RWPE2 (cell line): ENCODE results near the gene EPG5.

Experiments used
- ATAC-seq: fragments of 200-7000 bp; cut with Tn5 transposase; 3 replicates; pipeline ENCODE4 v1.9.1; 2021; ENCODE audit warnings: low read depth
- DNase-seq: peaks from one replicate; pipeline ENCODE4 v3.0.0-alpha.2; 2020; ENCODE audit warnings: low spot score
- H3K27ac ChIP-seq: fragments of 450-650 bp; 2 replicates; pipeline ENCODE4 v1.5.1; 2017; ENCODE audit warnings: mild to moderate bottlenecking; ENCODE audit not compliant: poor library complexity, severe bottlenecking
- H3K27me3 ChIP-seq: fragments of 250-450 bp; sonication (Bioruptor Pico); 2 replicates; pipeline ENCODE4 v1.5.1; 2021; ENCODE audit warnings: mild to moderate bottlenecking, moderate library complexity; ENCODE audit not compliant: insufficient read depth, poor library complexity, severe bottlenecking
- H3K36me3 ChIP-seq: fragments of 250-450 bp; sonication (Bioruptor Pico); 2 replicates; pipeline ENCODE4 v1.5.1; 2020; ENCODE audit warnings: low read depth, mild to moderate bottlenecking, moderate library complexity
- H3K4me1 ChIP-seq: fragments of 250-450 bp; sonication (Bioruptor Pico); 2 replicates; pipeline ENCODE4 v1.5.1; 2021; ENCODE audit warnings: mild to moderate bottlenecking, moderate library complexity; ENCODE audit not compliant: insufficient read depth, poor library complexity, severe bottlenecking
- H3K4me3 ChIP-seq: fragments of 250-450 bp; sonication (Bioruptor Pico); 2 replicates; pipeline ENCODE4 v1.5.1; 2021; ENCODE audit warnings: mild to moderate bottlenecking, moderate library complexity; ENCODE audit not compliant: severe bottlenecking
- H3K9me3 ChIP-seq: fragments of 250-450 bp; sonication (Bioruptor Pico); 2 replicates; pipeline ENCODE4 v1.5.1; 2021; ENCODE audit warnings: mild to moderate bottlenecking, moderate library complexity; ENCODE audit not compliant: severe bottlenecking
- TF ChIP-seq, protein P1 (sequence below): fragments of 450-650 bp; IDR thresholded peaks from one replicate; pipeline ENCODE4 v1.5.1; 2017; ENCODE audit warnings: mild to moderate bottlenecking, moderate library complexity; ENCODE audit not compliant: poor library complexity, severe bottlenecking

EPG5 gene

DNA sequence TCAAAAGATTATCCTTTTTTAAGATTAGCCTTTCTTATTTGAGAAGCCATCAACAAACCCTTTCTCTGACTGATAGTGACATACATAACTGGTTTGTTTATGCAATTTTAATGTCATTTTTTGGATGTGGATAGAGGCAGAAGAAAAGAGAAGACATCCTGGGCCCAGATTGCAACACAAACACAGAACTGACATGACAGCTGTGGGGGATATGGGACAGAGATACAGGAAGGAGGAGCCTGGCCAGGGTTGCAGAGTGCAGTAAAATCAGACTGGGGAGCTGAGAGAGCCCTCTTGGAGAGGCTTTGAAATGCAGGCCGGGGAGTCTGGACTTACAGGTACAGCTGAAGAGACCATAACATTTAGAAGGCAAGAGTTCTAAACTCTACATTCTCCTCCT lies 76.5 kb downstream of the EPG5 start:
- ATAC-seq (no peak), DNase-seq (no peak)
- no peaks in the 10 kb centered on the region for H3K4me1 ChIP-seq
- H3K9me3 ChIP-seq, result no peaks in the 10 kb centered on the region
- no peaks in the 10 kb centered on the region for H3K27me3 ChIP-seq
- H3K27ac ChIP-seq, result no peak overlapping the region
- peaks cover 53% of the 10 kb centered on the region for H3K36me3 ChIP-seq
- TF ChIP-seq, protein P1, sequence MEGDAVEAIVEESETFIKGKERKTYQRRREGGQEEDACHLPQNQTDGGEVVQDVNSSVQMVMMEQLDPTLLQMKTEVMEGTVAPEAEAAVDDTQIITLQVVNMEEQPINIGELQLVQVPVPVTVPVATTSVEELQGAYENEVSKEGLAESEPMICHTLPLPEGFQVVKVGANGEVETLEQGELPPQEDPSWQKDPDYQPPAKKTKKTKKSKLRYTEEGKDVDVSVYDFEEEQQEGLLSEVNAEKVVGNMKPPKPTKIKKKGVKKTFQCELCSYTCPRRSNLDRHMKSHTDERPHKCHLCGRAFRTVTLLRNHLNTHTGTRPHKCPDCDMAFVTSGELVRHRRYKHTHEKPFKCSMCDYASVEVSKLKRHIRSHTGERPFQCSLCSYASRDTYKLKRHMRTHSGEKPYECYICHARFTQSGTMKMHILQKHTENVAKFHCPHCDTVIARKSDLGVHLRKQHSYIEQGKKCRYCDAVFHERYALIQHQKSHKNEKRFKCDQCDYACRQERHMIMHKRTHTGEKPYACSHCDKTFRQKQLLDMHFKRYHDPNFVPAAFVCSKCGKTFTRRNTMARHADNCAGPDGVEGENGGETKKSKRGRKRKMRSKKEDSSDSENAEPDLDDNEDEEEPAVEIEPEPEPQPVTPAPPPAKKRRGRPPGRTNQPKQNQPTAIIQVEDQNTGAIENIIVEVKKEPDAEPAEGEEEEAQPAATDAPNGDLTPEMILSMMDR, result no peak
- no peak overlapping the region for H3K4me3 ChIP-seq

DNA sequence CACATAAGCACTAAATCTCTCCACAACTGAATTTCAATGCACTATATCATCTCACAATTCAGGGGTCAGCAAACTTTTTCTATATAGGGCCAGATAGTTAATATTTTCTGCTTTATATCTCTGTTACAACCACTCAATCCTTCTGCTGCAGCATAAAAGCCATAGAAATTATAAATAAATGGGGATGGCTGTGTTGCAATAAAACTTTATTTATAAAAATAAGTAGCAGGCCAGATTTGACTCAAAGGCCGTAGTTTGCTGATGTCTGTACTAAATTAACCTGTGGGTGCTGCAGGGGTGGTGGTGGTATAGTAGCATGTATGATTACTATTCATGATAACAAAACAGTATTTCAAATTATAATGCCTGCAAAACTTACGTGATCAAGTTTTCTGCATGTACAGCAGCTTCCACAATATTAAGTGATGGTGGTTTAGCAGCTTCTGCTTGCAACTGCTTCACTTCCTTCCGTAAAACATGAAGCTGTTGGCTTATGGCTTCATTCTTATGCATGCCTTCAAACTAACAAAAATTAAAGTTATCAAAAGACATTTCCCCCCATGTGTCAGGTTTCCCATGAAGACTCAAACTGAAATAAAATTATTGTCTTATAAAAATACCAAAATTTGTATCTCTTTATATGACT lies 77.6 kb downstream of the EPG5 start:
- H3K9me3 ChIP-seq, result no peaks in the 10 kb centered on the region
- TF ChIP-seq, protein P1, result no peak
- H3K4me3 ChIP-seq, result no peak overlapping the region
- H3K27me3 ChIP-seq, result no peaks in the 10 kb centered on the region
- H3K36me3 ChIP-seq, result peaks cover 53% of the 10 kb centered on the region
- ATAC-seq, result no peak
- H3K27ac ChIP-seq, result no peak overlapping the region
- no peaks in the 10 kb centered on the region for H3K4me1 ChIP-seq
- DNase-seq, result no peak

DNA sequence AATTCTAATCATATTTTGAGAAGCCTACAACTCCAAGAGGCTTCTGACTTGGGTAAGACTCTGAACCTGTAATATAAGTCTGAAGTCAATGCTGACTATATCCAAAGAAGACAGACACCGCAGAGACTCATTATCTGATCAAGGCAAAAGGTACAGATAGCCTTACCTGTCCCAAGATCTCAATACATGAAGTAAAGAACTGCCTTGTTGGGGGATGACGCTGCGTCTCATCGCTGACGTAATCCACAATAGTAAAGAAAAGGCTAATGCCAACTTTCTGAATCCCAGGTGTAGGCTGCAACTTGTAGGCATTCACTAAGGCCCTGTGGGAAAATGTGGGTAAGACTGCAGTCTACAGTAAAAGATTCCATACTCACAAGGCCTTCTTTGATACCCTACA lies 79.5 kb downstream of the EPG5 start:
- no peaks in the 10 kb centered on the region for H3K27me3 ChIP-seq
- no peaks in the 10 kb centered on the region for H3K9me3 ChIP-seq
- no peak for DNase-seq
- H3K4me3 ChIP-seq, result no peak overlapping the region
- H3K36me3 ChIP-seq, result peaks cover 55% of the 10 kb centered on the region
- H3K4me1 ChIP-seq, result no peaks in the 10 kb centered on the region
- no peak for ATAC-seq
- H3K27ac ChIP-seq, result no peak overlapping the region
- TF ChIP-seq, protein P1, result no peak

DNA sequence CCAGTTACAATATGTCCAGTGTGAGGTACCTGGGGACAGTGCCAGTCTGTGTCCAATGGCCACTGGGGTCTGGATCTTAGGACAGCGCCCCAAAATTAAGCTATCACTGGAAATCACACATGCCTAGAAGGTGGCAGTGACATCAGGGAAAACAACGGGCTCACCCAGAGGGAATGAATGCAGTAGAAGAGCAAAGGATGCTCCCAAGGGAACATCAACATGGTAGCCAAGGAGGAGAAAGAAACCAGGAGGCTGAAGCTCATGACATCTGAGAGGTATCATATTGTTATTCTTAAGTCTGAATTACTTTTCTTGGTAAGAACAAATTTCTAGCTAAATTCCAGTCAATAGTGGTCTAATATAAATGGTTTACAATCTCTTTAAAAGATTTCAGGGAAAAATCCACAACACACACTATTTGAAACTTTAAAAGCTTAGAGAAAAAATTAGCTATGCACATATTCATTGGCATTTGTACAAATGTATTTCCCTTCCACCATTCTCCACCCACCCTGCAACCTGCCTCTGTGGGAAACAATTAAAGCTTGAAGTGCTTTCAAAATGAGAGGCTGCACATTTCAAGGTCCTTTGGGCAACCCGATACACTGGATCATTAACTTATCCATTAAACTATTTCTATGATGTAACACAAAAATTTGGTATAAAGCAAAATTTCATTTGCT lies 86.1 kb downstream of the EPG5 start:
- Histone ChIP-seq H3K27me3 (no peaks in the 10 kb centered on the region), H3K27ac (no peak overlapping the region), H3K4me3 (no peak overlapping the region), H3K4me1 (no peaks in the 10 kb centered on the region), H3K36me3 (peaks cover 61% of the 10 kb centered on the region), H3K9me3 (no peaks in the 10 kb centered on the region)
- TF ChIP-seq, protein P1, result no peak
- DNase-seq (no peak), ATAC-seq (no peak)
